HepG2 (cell line): ENCODE results near the gene GGNBP2. TPM values are rescaled to one million over a fixed set of nuclear protein-coding genes. Genes with fewer than 3 reads are reported as not detected.

Source experiments
- ATAD3A ChIP-seq: sonication (generic); formaldehyde crosslinking; IDR thresholded peaks from 2 replicates; pipeline ENCODE4 v1.4.0; 2020; ENCODE audit warnings: missing genetic modification reagents
- ATF7-NPFF ChIP-seq: sonication (generic); formaldehyde crosslinking; IDR thresholded peaks from 2 replicates; pipeline ENCODE4 v1.8.1; 2023; ENCODE audit warnings: mild to moderate bottlenecking, low read depth, missing genetic modification reagents, moderate library complexity
- BRF2 ChIP-seq: sonication (generic); formaldehyde crosslinking; IDR thresholded peaks from 2 replicates; pipeline ENCODE4 v1.8.1; 2022; ENCODE audit warnings: mild to moderate bottlenecking, missing genetic modification reagents
- FOSL1 ChIP-seq: sonication (generic); formaldehyde crosslinking; IDR thresholded peaks from 2 replicates; pipeline ENCODE4 v1.9.0; 2021; ENCODE audit warnings: missing genetic modification reagents, borderline replicate concordance
- GATA4 ChIP-seq: sonication (generic); IDR thresholded peaks from 2 replicates; pipeline ENCODE4 v1.6.1; 2016; ENCODE audit warnings: antibody characterized with exemption, low read depth, borderline replicate concordance
- HBP1 ChIP-seq: IDR thresholded peaks from 2 replicates; pipeline ENCODE4 v1.6.1; 2016; ENCODE audit warnings: low read depth, control low read depth
- HMGA1 ChIP-seq: sonication (generic); formaldehyde crosslinking; conservative IDR thresholded peaks from 2 replicates; pipeline ENCODE4 v1.4.0; 2020; ENCODE audit warnings: missing genetic modification reagents
- IKZF1 ChIP-seq: fragments of 450-650 bp; IDR thresholded peaks from 2 replicates; pipeline ENCODE4 v1.7.1; 2016
- KAT2B ChIP-seq: fragments of 150-350 bp; IDR thresholded peaks from 2 replicates; pipeline ENCODE4 v1.6.1; 2014; ENCODE audit warnings: low read depth, low read length, borderline replicate concordance
- MXD4 ChIP-seq: IDR thresholded peaks from 2 replicates; pipeline ENCODE4 v1.6.1; 2016; ENCODE audit warnings: mild to moderate bottlenecking, missing biosample characterization, missing genetic modification reagents
- PLRG1 ChIP-seq: fragments of 450-650 bp; conservative IDR thresholded peaks from 2 replicates; pipeline ENCODE4 v1.6.1; 2016
- POGZ ChIP-seq: sonication (generic); formaldehyde crosslinking; IDR thresholded peaks from 2 replicates; pipeline ENCODE4 v1.4.0; 2020; ENCODE audit warnings: mild to moderate bottlenecking, missing genetic modification reagents
- SIX4 ChIP-seq: sonication (generic); formaldehyde crosslinking; IDR thresholded peaks from 2 replicates; pipeline ENCODE4 v1.4.0; 2020; ENCODE audit warnings: missing genetic modification reagents
- TEAD3 ChIP-seq: optimal IDR thresholded peaks from 2 replicates; pipeline ENCODE3; 2016; ENCODE audit warnings: borderline replicate concordance
- THAP8 ChIP-seq: sonication (generic); formaldehyde crosslinking; IDR thresholded peaks from 2 replicates; pipeline ENCODE4 v1.5.1; 2020; ENCODE audit warnings: missing genetic modification reagents, mild to moderate bottlenecking, borderline replicate concordance
- YY1 ChIP-seq: IDR thresholded peaks from 2 replicates; pipeline ENCODE4 v1.6.1; 2011; ENCODE audit warnings: low read length, low read depth, moderate library complexity, mild to moderate bottlenecking; ENCODE audit not compliant: insufficient read depth, insufficient replicate concordance
- ZGPAT ChIP-seq: IDR thresholded peaks from 2 replicates; pipeline ENCODE4 v1.6.1; 2016; ENCODE audit warnings: mild to moderate bottlenecking
- ZNF224 ChIP-seq: sonication (generic); formaldehyde crosslinking; IDR thresholded peaks from 2 replicates; pipeline ENCODE4 v1.5.0; 2020; ENCODE audit warnings: mild to moderate bottlenecking, missing genetic modification reagents
- ZNF230 ChIP-seq: sonication (generic); formaldehyde crosslinking; IDR thresholded peaks from 2 replicates; pipeline ENCODE4 v1.4.0; 2020; ENCODE audit warnings: mild to moderate bottlenecking, missing genetic modification reagents
- ZNF256 ChIP-seq: sonication (generic); formaldehyde crosslinking; conservative IDR thresholded peaks from 2 replicates; pipeline ENCODE4 v1.4.0; 2020; ENCODE audit warnings: missing genetic modification reagents
- ZNF382 ChIP-seq: sonication (generic); formaldehyde crosslinking; IDR thresholded peaks from 2 replicates; pipeline ENCODE4 v1.5.0; 2020; ENCODE audit warnings: missing genetic modification reagents, mild to moderate bottlenecking, borderline replicate concordance
- ZNF510 ChIP-seq: sonication (generic); formaldehyde crosslinking; IDR thresholded peaks from 2 replicates; pipeline ENCODE4 v1.4.0; 2020; ENCODE audit warnings: low read depth, mild to moderate bottlenecking, missing genetic modification reagents
- ZNF562 ChIP-seq: sonication (generic); formaldehyde crosslinking; IDR thresholded peaks from 2 replicates; pipeline ENCODE4 v1.8.0; 2022; ENCODE audit warnings: missing genetic modification reagents, borderline replicate concordance
- ZNF782 ChIP-seq: sonication (generic); formaldehyde crosslinking; IDR thresholded peaks from 2 replicates; pipeline ENCODE4 v1.4.0; 2020; ENCODE audit warnings: missing genetic modification reagents, mild to moderate bottlenecking, borderline replicate concordance
- ZNF879 ChIP-seq: sonication (generic); formaldehyde crosslinking; IDR thresholded peaks from 2 replicates; pipeline ENCODE4 v1.8.1; 2023; ENCODE audit warnings: missing genetic modification reagents
- ZSCAN25 ChIP-seq: sonication (generic); formaldehyde crosslinking; IDR thresholded peaks from 2 replicates; pipeline ENCODE4 v1.8.0; 2022; ENCODE audit warnings: mild to moderate bottlenecking, missing genetic modification reagents
- ZSCAN30 ChIP-seq: sonication (generic); formaldehyde crosslinking; IDR thresholded peaks from 2 replicates; pipeline ENCODE4 v1.5.0; 2020; ENCODE audit warnings: mild to moderate bottlenecking, missing genetic modification reagents
- polyA plus RNA-seq, 8 experiments: library from polyadenylated mRNA; depleted of rRNA in 3 of 8; stranded (reverse) in 7 of 8; unstranded in 1 of 8; fragments of >200 nt; fragmentation: Illumina TruSeq in 4 of 8; extraction: Trizol in 4 of 8; gene quantifications; 2 replicates each; pipeline versions ENCODE4 v1.2.1 to v1.2.3, GENCODE V29; 2011 to 2016; ENCODE audit warnings: low read depth in 4 of 8, missing spikeins in 1 of 8, mixed read lengths in 1 of 8; ENCODE audit not compliant: insufficient read depth in 1 of 8
- total RNA-seq, 5 experiments: library from RNA; depleted of rRNA; stranded (reverse); fragments of >200 nt; fragmentation: Illumina TruSeq; extraction: Trizol; gene quantifications; 2 replicates each; pipeline ENCODE4 v1.2.3, GENCODE V29; 2016; ENCODE audit warnings: low read depth in 1 of 5
- TF ChIP-seq, protein P1 (sequence below): sonication (generic); formaldehyde crosslinking; IDR thresholded peaks from 2 replicates; pipeline ENCODE4 v1.4.0; 2020; ENCODE audit warnings: mild to moderate bottlenecking, missing genetic modification reagents

GGNBP2 gene
- total and polyA plus RNA-seq, 2 of the 13 experiments (the other 11 are each of a cell fraction or from before 2014, with no cell fraction given) = 53.3 to 84.2 TPM

DNA sequence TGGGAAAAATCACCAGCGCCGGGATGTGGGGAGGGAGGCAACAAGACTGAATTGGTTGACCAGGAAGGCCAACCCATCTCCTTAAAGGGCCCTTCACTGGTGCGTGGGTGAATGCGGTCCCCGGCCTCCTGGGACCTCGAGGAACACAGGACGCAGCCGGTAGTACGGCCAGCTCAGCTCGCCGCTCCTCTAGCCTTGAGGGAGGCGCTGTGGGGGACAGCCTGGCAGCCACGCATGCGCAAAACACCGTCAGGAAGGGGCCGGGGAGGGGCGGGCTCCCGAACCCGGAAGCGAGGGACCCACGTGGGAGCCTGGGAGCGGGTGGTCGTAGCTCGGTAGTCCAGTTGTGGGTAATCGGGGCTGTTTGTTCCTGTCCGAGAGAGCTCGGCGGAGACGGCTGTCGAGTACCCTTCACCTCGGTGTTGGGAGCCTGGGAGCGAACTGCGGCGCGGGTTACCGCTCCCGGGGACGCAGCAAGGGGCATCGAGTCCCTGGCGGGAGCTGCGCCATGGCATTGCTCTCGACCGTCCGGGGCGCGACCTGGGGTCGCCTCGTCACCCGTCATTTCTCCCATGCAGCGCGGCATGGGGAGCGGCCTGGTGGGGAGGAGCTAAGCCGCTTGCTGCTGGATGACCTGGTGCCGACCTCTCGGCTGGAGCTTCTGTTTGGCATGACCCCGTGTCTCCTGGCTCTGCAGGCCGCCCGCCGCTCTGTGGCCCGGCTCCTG, 56.7 kb downstream of the GGNBP2 start, which contains the start of gene MRM1 (continued):
- peak; percentile 65; the same call in 1 of the 2 replicates for TF ChIP-seq GATA4
- no peak for TF ChIP-seq FOSL1 (CRISPR knock-in tag)
- no peak for TF ChIP-seq ZNF510
- TF ChIP-seq HMGA1 (CRISPR knock-in tag) = no peak
- TF ChIP-seq KAT2B = no peak
- TF ChIP-seq POGZ (CRISPR knock-in tag) = no peak
- no peak for TF ChIP-seq ZNF782
- peak; percentile 86; the same call in 1 of the 2 replicates for TF ChIP-seq ZSCAN30 (CRISPR knock-in tag)
- TF ChIP-seq ZNF256 (CRISPR knock-in tag) = no peak
- TF ChIP-seq IKZF1 = no peak
- TF ChIP-seq, protein P1, sequence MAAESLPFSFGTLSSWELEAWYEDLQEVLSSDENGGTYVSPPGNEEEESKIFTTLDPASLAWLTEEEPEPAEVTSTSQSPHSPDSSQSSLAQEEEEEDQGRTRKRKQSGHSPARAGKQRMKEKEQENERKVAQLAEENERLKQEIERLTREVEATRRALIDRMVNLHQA (CRISPR knock-in tag) = no peak
- TF ChIP-seq BRF2 (CRISPR knock-in tag) = 0 out of 2 replicates have a peak, but pooled peaks have one; percentile 29
- TF ChIP-seq YY1 = peak; percentile 27
- TF ChIP-seq MXD4 (CRISPR knock-in tag) = peak; percentile 99
- TF ChIP-seq PLRG1 = no peak
- TF ChIP-seq ATAD3A (CRISPR knock-in tag) = no peak
- no peak for TF ChIP-seq THAP8
- peak; percentile 27 for TF ChIP-seq TEAD3 (CRISPR knock-in tag)
- no peak for TF ChIP-seq SIX4 (CRISPR knock-in tag)
- no peak for TF ChIP-seq ZNF562 (CRISPR knock-in tag)
- peak; percentile 94 for TF ChIP-seq ZNF879 (CRISPR knock-in tag)
- TF ChIP-seq ZSCAN25 (CRISPR knock-in tag) = peak; percentile 47
- peak; percentile 73 for TF ChIP-seq ZGPAT (CRISPR knock-in tag)
- peak; percentile 83; the same call in 1 of the 2 replicates for TF ChIP-seq ATF7-NPFF (CRISPR knock-in tag)
- TF ChIP-seq HBP1 = no peak; the same call in 1 of the 2 replicates
- 0 out of 2 replicates have a peak, but pooled peaks have one; percentile 60 for TF ChIP-seq ZNF224 (CRISPR knock-in tag)
- no peak for TF ChIP-seq ZNF382 (CRISPR knock-in tag)
- peak; percentile 59; the same call in 1 of the 2 replicates for TF ChIP-seq ZNF230 (CRISPR knock-in tag)
